ENCODE results near the gene OXSR1.

GRCh38 chr3:38264779-38265178 is 99.4 kb downstream of the OXSR1 start:
- TF ChIP-seq CTCF (IDR thresholded peaks at IDR 0.05) (no peak), POLR2A (IDR thresholded peaks at IDR 0.05) (no peak)

All from Peyer's patch (tissue), 4 donors.